H4 (cell line): ENCODE measurements around the gene EDC4. TPM values are rescaled to one million over a fixed set of nuclear protein-coding genes. Genes with fewer than 3 reads are reported as not detected.
"Not testable (repeated sequence)": the region's sequence is repeated elsewhere in the genome, so short reads cannot be mapped to it uniquely, and the experiment has no call there.

Experiments
- DNase-seq: peaks from one replicate; pipeline ENCODE4 v3.0.0-alpha.2; 2015; ENCODE audit warnings: low spot score
- total RNA-seq: library from RNA; depleted of rRNA; stranded (reverse); fragments of >200 nt; shearing (Covaris generic); gene quantifications from 2 replicates; pipeline ENCODE4 v1.2.3, GENCODE V29; 2014; rRNA removed

The EDC4 gene
- 28.3 and 35.3 TPM in 2 replicates for total RNA-seq

- peak; percentile 48 for DNase-seq
Observed at GRCh38 chr16:67872631-67873434, at the start of gene EDC4. EDC4 (plus strand) TSS chr16:67873052; CDS start chr16:67873262, 210 bp downstream.

- DNase-seq = no peak
Observed at GRCh38 chr16:67825119-67825518, 47.7 kb upstream of the EDC4 start.

- no peak for DNase-seq
Observed at GRCh38 chr16:67825906-67826305, 46.9 kb upstream of the EDC4 start.

GRCh38 chr16:67828651-67829050, 44.2 kb upstream of the EDC4 start:
- DNase-seq = no peak

GRCh38 chr16:67833030-67833414, 39.8 kb upstream of the EDC4 start:
- DNase-seq = no peak

GRCh38 chr16:67833415-67834241, 39.2 kb upstream of the EDC4 start:
- DNase-seq = peak; percentile 79

GRCh38 chr16:67834242-67834614, 38.6 kb upstream of the EDC4 start:
- DNase-seq = no peak

- not testable (repeated sequence) for DNase-seq
Observed at GRCh38 chr16:67837190-67837589, 35.7 kb upstream of the EDC4 start.

GRCh38 chr16:67837811-67838210, 35.0 kb upstream of the EDC4 start:
- no peak for DNase-seq

- DNase-seq = no peak
Observed at GRCh38 chr16:67841198-67841815, 31.5 kb upstream of the EDC4 start.

- DNase-seq = peak; percentile 93
Observed at GRCh38 chr16:67841816-67842508, 30.9 kb upstream of the EDC4 start, which contains the start of gene THAP11. THAP11 (plus strand) TSS chr16:67842320; CDS start chr16:67842555, 235 bp downstream.

GRCh38 chr16:67842509-67843342, 30.1 kb upstream of the EDC4 start:
- no peak for DNase-seq

GRCh38 chr16:67843343-67843765, 29.5 kb upstream of the EDC4 start:
- DNase-seq = no peak

GRCh38 chr16:67844497-67844896, 28.4 kb upstream of the EDC4 start:
- no peak for DNase-seq

- DNase-seq = no peak
Observed at GRCh38 chr16:67845291-67846062, 27.4 kb upstream of the EDC4 start.

- DNase-seq = no peak
Observed at GRCh38 chr16:67846063-67846319, 26.9 kb upstream of the EDC4 start.

GRCh38 chr16:67846320-67847063, 26.4 kb upstream of the EDC4 start, which contains the start of gene NUTF2:
NUTF2 (plus strand) TSS chr16:67846933; CDS start chr16:67865131, 18,198 bp downstream.
- peak; percentile 92 for DNase-seq

- DNase-seq = peak; percentile 42
Observed at GRCh38 chr16:67847064-67847861, 25.6 kb upstream of the EDC4 start, which contains the start of gene CENPT. CENPT (minus strand) TSS chr16:67847693; CDS start chr16:67833859, 13,834 bp downstream.
